8988T (cell line): ENCODE data around the gene EIF4G1.

Experiments
- DNase-seq: peaks from one replicate; pipeline ENCODE4 v3.0.0; 2011

Gene EIF4G1

GRCh38 chr3:184353546-184353941, 39.1 kb downstream of the EIF4G1 start:
- DNase-seq: no peak

GRCh38 chr3:184354121-184354728, 39.8 kb downstream of the EIF4G1 start:
- peak; percentile 86 for DNase-seq

- DNase-seq: no peak
Measured at GRCh38 chr3:184354754-184355153, 40.3 kb downstream of the EIF4G1 start.

- no peak for DNase-seq
Measured at GRCh38 chr3:184355261-184356040, 41.0 kb downstream of the EIF4G1 start.

GRCh38 chr3:184357248-184358123, 43.1 kb downstream of the EIF4G1 start:
- no peak for DNase-seq

GRCh38 chr3:184358124-184358767, 43.8 kb downstream of the EIF4G1 start:
- DNase-seq: no peak

GRCh38 chr3:184358921-184359350, 44.5 kb downstream of the EIF4G1 start:
- DNase-seq: no peak

- no peak for DNase-seq
Measured at GRCh38 chr3:184359610-184360009, 45.2 kb downstream of the EIF4G1 start.

- DNase-seq: no peak
Measured at GRCh38 chr3:184360070-184360928, 45.9 kb downstream of the EIF4G1 start.

GRCh38 chr3:184360929-184361531, 46.6 kb downstream of the EIF4G1 start:
- no peak for DNase-seq

- DNase-seq: no peak
Measured at GRCh38 chr3:184361532-184361931, 47.1 kb downstream of the EIF4G1 start, which contains the start of the genes CLCN2 and POLR2H. TSS of gene CLCN2 (minus strand) at chr3:184361605. CDS start at chr3:184361479, 126 bp downstream. TSS of gene POLR2H (plus strand) at chr3:184361710. CDS start at chr3:184363493, 1,783 bp downstream.

GRCh38 chr3:184361932-184362667, 47.7 kb downstream of the EIF4G1 start:
- DNase-seq: no peak

GRCh38 chr3:184362668-184363546, 48.5 kb downstream of the EIF4G1 start:
- DNase-seq: peak; percentile 84

GRCh38 chr3:184366619-184367289, 52.3 kb downstream of the EIF4G1 start:
- no peak for DNase-seq

- no peak for DNase-seq
Measured at GRCh38 chr3:184368116-184368515, 53.7 kb downstream of the EIF4G1 start.

GRCh38 chr3:184368586-184369183, 54.3 kb downstream of the EIF4G1 start:
- DNase-seq: no peak

GRCh38 chr3:184371570-184372018, 57.2 kb downstream of the EIF4G1 start:
- DNase-seq: peak; percentile 92

GRCh38 chr3:184372296-184372821, 58.0 kb downstream of the EIF4G1 start:
- no peak for DNase-seq
